Breast epithelium (tissue), 3 donors: ENCODE measurements around the gene IFT81.

Experiments used
- POLR2A ChIP-seq: fragments of 450-650 bp; IDR thresholded peaks from one replicate; pipeline ENCODE4 v1.6.1; 2016; ENCODE audit warnings: antibody characterized with exemption, mild to moderate bottlenecking, moderate library complexity
- POLR2AphosphoS5 ChIP-seq, 3 donors: sonication (generic); formaldehyde crosslinking; IDR thresholded peaks; one replicate each; pipeline ENCODE4 v1.6.1; 2017; ENCODE audit warnings: antibody characterized with exemption in 3 of 3
- TF ChIP-seq, protein P1 (sequence below), 3 donors: fragments of 450-650 bp; IDR thresholded peaks; one replicate each; pipeline ENCODE4 v1.5.1; 2016 to 2017; ENCODE audit warnings: antibody characterized with exemption in 3 of 3, mild to moderate bottlenecking in 3 of 3, moderate library complexity in 3 of 3

DNA sequence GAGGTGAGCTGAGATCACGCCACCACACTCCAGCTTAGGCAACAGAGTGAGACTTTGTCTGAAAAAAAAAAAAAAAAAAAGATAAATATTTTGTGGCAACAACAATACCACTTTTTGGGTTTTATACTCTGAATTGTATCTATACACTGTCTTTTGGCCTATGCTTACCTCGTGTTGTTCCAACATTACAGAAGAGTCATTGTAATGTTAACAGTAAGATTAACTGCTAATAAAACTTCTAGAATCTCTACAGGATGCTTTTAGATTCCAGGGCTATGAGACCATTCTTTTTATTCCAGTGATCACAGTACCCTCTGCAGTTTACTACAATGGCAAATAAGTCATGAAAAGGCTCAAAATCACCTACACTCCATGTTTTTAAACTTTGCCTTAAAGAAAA lies 11.6 kb downstream of the IFT81 start:
- TF ChIP-seq POLR2A (no peak), POLR2AphosphoS5 (IDR thresholded peaks at IDR 0.05) (no peak)
- TF ChIP-seq, protein P1, sequence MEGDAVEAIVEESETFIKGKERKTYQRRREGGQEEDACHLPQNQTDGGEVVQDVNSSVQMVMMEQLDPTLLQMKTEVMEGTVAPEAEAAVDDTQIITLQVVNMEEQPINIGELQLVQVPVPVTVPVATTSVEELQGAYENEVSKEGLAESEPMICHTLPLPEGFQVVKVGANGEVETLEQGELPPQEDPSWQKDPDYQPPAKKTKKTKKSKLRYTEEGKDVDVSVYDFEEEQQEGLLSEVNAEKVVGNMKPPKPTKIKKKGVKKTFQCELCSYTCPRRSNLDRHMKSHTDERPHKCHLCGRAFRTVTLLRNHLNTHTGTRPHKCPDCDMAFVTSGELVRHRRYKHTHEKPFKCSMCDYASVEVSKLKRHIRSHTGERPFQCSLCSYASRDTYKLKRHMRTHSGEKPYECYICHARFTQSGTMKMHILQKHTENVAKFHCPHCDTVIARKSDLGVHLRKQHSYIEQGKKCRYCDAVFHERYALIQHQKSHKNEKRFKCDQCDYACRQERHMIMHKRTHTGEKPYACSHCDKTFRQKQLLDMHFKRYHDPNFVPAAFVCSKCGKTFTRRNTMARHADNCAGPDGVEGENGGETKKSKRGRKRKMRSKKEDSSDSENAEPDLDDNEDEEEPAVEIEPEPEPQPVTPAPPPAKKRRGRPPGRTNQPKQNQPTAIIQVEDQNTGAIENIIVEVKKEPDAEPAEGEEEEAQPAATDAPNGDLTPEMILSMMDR (IDR thresholded peaks at IDR 0.05): no peak
